ENCODE data around the gene TCEAL9. TPM values are rescaled to one million over a fixed set of nuclear protein-coding genes. Genes with fewer than 3 reads are reported as not detected.

TCEAL9 gene
- total and polyA plus RNA-seq, 8 donors = 16.1 to 185 (median 75.2) TPM

DNA sequence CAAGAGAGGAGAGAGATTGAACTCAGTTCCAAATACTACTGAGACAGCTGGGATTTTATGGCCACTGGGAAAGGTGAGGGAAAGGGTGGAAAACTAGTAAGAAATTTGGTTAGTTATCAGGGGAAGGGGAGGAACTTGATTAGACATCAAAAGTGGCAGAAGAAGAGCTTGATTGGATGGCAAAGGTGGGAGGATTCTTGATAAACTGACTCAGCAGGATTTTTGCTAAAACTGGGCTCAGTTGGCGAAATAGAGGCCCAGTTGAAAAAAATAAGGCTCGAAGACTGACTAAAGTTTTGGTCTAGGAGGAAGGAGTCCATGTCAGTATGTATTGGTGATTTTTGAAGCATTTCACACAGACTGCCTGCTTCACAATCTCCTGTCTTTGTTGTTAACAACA, 30.0 kb downstream of the TCEAL9 start:
- no peak for TF ChIP-seq POLR2A (IDR thresholded peaks at IDR 0.05)
- no peak for TF ChIP-seq EP300 (IDR thresholded peaks at IDR 0.05)
- no peak for TF ChIP-seq POLR2AphosphoS5 (IDR thresholded peaks at IDR 0.05)
- TF ChIP-seq, protein P1, sequence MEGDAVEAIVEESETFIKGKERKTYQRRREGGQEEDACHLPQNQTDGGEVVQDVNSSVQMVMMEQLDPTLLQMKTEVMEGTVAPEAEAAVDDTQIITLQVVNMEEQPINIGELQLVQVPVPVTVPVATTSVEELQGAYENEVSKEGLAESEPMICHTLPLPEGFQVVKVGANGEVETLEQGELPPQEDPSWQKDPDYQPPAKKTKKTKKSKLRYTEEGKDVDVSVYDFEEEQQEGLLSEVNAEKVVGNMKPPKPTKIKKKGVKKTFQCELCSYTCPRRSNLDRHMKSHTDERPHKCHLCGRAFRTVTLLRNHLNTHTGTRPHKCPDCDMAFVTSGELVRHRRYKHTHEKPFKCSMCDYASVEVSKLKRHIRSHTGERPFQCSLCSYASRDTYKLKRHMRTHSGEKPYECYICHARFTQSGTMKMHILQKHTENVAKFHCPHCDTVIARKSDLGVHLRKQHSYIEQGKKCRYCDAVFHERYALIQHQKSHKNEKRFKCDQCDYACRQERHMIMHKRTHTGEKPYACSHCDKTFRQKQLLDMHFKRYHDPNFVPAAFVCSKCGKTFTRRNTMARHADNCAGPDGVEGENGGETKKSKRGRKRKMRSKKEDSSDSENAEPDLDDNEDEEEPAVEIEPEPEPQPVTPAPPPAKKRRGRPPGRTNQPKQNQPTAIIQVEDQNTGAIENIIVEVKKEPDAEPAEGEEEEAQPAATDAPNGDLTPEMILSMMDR (IDR thresholded peaks at IDR 0.05) = no peak
- no peaks in the 10 kb centered on the region for H3K27me3 ChIP-seq
- 63 to 100% (median 89%) methylated on average over 2 of the region's 2 CpGs for WGBS, 5 donors
- intact Hi-C loops (cut with DNase I; ENCODE audit: low total_unique reads) = no loop called here
- no peaks in the 10 kb centered on the region for H3K4me1 ChIP-seq
- H3K36me3 ChIP-seq = no peaks in the 10 kb centered on the region
- H3K9me3 ChIP-seq = no peaks in the 10 kb centered on the region
- DNase-seq = no peak
- H3K4me3 ChIP-seq = no peak overlapping the region
- H3K27ac ChIP-seq = no peak overlapping the region

DNA sequence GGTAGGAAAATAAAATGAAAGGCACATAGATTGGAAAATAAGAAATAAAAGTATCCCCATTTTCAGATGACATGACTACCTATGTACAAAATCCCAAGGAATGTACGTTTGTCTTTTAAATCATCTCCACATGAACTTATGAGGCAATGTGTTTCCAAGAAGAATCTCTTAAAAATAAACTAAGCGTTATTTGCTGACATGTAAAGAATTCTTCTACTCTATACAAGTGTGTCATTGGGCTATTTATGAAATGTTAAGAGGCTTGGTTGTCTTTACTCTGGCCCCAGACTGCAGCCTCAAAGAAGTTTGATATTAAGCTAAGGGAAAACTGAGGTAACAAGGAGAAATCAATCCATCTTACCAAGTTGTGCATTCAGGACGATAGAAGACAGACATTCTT, 37.2 kb downstream of the TCEAL9 start:
- WGBS, 5 donors = 60 to 78% (median 63%) methylated on average over 3 of the region's 3 CpGs
- H3K36me3 ChIP-seq = no peaks in the 10 kb centered on the region
- DNase-seq = no peak
- intact Hi-C loops (cut with DNase I; ENCODE audit: low total_unique reads) = no loop called here
- H3K9me3 ChIP-seq = no peaks in the 10 kb centered on the region
- no peak overlapping the region for H3K27ac ChIP-seq
- H3K4me3 ChIP-seq = no peak overlapping the region
- H3K4me1 ChIP-seq = no peaks in the 10 kb centered on the region
- peaks cover 0 to 3% (median 0%) of the 10 kb centered on the region in 3 donors for H3K27me3 ChIP-seq
- TF ChIP-seq POLR2A (IDR thresholded peaks at IDR 0.05) (no peak), EP300 (IDR thresholded peaks at IDR 0.05) (no peak), POLR2AphosphoS5 (IDR thresholded peaks at IDR 0.05) (no peak)
- TF ChIP-seq, protein P1 (IDR thresholded peaks at IDR 0.05) = no peak

DNA sequence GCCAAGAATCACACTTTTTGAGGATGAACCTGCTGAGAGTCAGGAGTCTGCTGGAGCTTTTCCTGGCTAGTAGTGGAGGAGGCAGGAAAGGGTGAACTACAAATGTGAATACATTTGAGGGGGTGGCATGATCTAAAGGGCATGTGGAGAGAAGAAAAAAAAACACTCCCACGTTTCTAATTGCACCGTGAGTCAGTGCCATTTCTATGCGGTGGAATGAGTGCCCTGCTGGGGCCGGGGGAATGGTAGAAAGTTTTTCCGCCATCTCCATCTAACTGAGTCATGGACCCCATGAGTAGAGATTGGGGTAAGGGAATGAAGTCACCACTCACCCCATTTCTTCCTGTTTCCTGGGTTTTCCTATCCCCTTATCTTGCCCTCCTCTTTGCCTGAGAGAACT, 39.9 kb downstream of the TCEAL9 start:
- TF ChIP-seq POLR2A (IDR thresholded peaks at IDR 0.05) = no peak
- TF ChIP-seq, protein P1 (IDR thresholded peaks at IDR 0.05) = no peak
- TF ChIP-seq EP300 (IDR thresholded peaks at IDR 0.05) = no peak
- no peak for TF ChIP-seq POLR2AphosphoS5 (IDR thresholded peaks at IDR 0.05)
- DNase-seq = no peak
- peaks cover 0 to 3% (median 0%) of the 10 kb centered on the region in 3 donors for H3K27me3 ChIP-seq

DNA sequence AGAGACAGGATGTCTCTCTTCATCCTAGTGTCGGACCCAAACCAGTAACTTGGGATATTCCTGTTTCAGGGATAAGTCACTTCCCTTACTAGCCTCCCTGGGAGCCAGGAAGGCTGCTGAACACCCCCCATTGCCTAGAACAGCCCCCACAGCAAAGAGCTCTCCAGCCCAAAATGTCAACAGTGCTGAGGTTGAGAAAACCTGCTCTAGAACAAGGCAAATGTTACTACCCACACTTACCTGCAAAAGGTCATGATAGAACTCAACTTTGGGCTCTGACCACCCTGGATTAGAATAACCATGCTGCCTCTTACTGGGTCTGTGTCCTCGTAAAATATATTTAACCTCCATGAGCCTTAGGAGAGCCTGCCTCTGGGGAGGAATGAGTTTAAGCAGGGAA, 40.4 kb downstream of the TCEAL9 start:
- H3K27ac ChIP-seq = no peak overlapping the region
- TF ChIP-seq POLR2A (IDR thresholded peaks at IDR 0.05) = no peak
- TF ChIP-seq EP300 (IDR thresholded peaks at IDR 0.05) = no peak
- TF ChIP-seq, protein P1 (IDR thresholded peaks at IDR 0.05) = no peak
- TF ChIP-seq POLR2AphosphoS5 (IDR thresholded peaks at IDR 0.05) = no peak
- no peaks in the 10 kb centered on the region for H3K4me1 ChIP-seq
- DNase-seq = no peak
- no peak overlapping the region for H3K4me3 ChIP-seq
- H3K27me3 ChIP-seq = peaks cover 0 to 3% (median 0%) of the 10 kb centered on the region in 3 donors
- H3K36me3 ChIP-seq = no peaks in the 10 kb centered on the region
- intact Hi-C loops (cut with DNase I; ENCODE audit: low total_unique reads) = no loop called here
- H3K9me3 ChIP-seq = no peaks in the 10 kb centered on the region
- WGBS, 5 donors = 60 to 96% (median 77%) methylated on average over 1 to 2 of the region's 2 CpGs

More for the DNA sequence above, 39.9 kb downstream of the TCEAL9 start:
- WGBS, 5 donors = 70 to 81% (median 76%) methylated on average over 5 of the region's 5 CpGs
- Histone ChIP-seq H3K9me3 (no peaks in the 10 kb centered on the region), H3K4me1 (no peaks in the 10 kb centered on the region), H3K27ac (no peak overlapping the region), H3K4me3 (no peak overlapping the region), H3K36me3 (no peaks in the 10 kb centered on the region)
- intact Hi-C loops (cut with DNase I; ENCODE audit: low total_unique reads) = no loop called here

Measured in stomach (tissue), 9 donors.